ENCODE results near the gene PLCL1. TPM values are rescaled to one million over a fixed set of nuclear protein-coding genes. Genes with fewer than 3 reads are reported as not detected.

Gene PLCL1
- polyA plus RNA-seq, 3 donors, result 0.69 to 1.4 (median 0.79) TPM

DNA sequence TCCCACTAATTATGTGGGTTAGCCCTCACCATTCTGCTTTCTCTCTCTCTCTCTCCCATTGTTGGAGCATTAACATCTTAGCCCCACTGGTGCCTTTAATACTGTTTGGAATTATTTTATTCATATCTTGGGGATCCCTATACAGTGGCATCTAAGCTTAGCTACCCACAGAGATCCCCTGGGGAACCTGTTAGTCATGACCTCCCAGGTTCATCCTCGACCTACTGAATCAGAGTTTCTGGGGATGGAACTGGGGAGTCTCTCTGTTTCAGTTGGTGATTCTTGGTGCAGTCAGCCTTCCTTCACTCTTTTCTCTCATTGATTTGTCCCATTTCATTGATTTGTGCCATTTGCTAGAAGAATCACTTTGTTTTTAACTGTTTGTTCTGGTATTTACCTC, 137.3 kb downstream of the PLCL1 start:
- Mint-ChIP-seq H3K4me3 (no peak overlapping the region), H3K27ac (no peak overlapping the region), H3K9me3 (peaks cover 0 to 1% (median 0%) of the 10 kb centered on the region in 7 donors), H3K4me1 (no peaks in the 10 kb centered on the region), H3K27me3 (ENCODE audit: low read depth in 3 of 3) (peaks cover 0 to 3% (median 2%) of the 10 kb centered on the region in 3 donors), H3K36me3 (no peaks in the 10 kb centered on the region)
- no CpG with 5 or more reads among the region's 1 CpG for WGBS (ENCODE audit: insufficient coverage)
- Histone ChIP-seq H3K27me3 (ENCODE audit: control insufficient read depth in 2 of 2, insufficient read depth in 2 of 2, low read length in 2 of 2) (peaks cover 0 to 2% of the 10 kb centered on the region in 2 donors), H3K4me3 (replicated peaks in 1 of 3; ENCODE audit: low read depth in 2 of 3, low read length in 3 of 3) (no peak overlapping the region), H4K20me1 (ENCODE audit: insufficient read depth, low read length) (no peaks in the 10 kb centered on the region), H3K79me2 (ENCODE audit: insufficient read depth, low read length) (no peaks in the 10 kb centered on the region), H3K9ac (ENCODE audit: insufficient read depth, low read length, poor library complexity, severe bottlenecking) (no peak overlapping the region), H3K27ac (ENCODE audit: low read depth in 1 of 2, low read length in 2 of 2) (no peak overlapping the region), H3K9me3 (replicated peaks in 1 of 2; ENCODE audit: control insufficient read depth in 1 of 2, insufficient read depth in 1 of 2, low read length in 2 of 2) (no peaks in the 10 kb centered on the region), H3K4me1 (ENCODE audit: control insufficient read depth in 1 of 2, insufficient read depth in 2 of 2, low read length in 2 of 2) (no peaks in the 10 kb centered on the region), H2AFZ (ENCODE audit: insufficient read depth, low read depth, low read length, poor library complexity, severe bottlenecking) (no peak overlapping the region), H3K36me3 (replicated peaks in 1 of 2; ENCODE audit: control insufficient read depth in 1 of 2, insufficient read depth in 2 of 2, low read length in 2 of 2) (no peaks in the 10 kb centered on the region), H3K4me2 (replicated peaks; ENCODE audit: extremely low read depth, low read length, poor library complexity, severe bottlenecking) (no peak overlapping the region)
- intact Hi-C loops (cut with micrococcal nuclease), result no loop called here
- no peak for TF ChIP-seq CTCF (IDR thresholded peaks at IDR 0.05)
- DNase-seq, result no peak

DNA sequence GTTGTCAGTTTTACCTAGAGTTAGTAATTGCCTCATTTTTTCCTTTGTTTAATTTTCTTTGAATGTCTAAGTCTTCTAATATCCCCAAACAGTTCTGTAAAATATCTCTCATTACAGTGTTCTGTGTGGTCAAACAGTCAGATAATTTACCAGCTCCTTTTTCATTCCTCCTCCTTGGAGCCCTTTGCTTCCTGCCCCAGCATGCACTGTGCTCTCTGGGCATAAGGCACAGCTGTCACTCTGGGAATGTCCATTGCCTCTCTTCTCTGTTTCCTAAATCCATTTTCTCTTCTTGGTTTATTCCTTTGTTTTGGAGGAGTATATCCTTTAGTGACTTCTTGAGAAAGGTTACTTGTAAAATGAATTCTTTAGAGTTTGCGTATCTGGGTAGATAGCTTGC, 139.3 kb downstream of the PLCL1 start:
- no peaks in the 10 kb centered on the region for H3K4me1 ChIP-seq (ENCODE audit: control insufficient read depth in 1 of 2, insufficient read depth in 2 of 2, low read length in 2 of 2)
- H3K27ac Mint-ChIP-seq, result no peak overlapping the region
- WGBS (ENCODE audit: insufficient coverage), result no CpG with 5 or more reads among the region's 1 CpG
- peaks cover 0 to 2% of the 10 kb centered on the region in 2 donors for H3K27me3 ChIP-seq (ENCODE audit: control insufficient read depth in 2 of 2, insufficient read depth in 2 of 2, low read length in 2 of 2)
- H3K4me1 Mint-ChIP-seq, result no peaks in the 10 kb centered on the region
- no peak overlapping the region for H3K27ac ChIP-seq (ENCODE audit: low read depth in 1 of 2, low read length in 2 of 2)
- no peak for DNase-seq
- no peak overlapping the region for H3K9ac ChIP-seq (ENCODE audit: insufficient read depth, low read length, poor library complexity, severe bottlenecking)
- H3K4me3 ChIP-seq (replicated peaks in 1 of 3; ENCODE audit: low read depth in 2 of 3, low read length in 3 of 3), result no peak overlapping the region
- H3K27me3 Mint-ChIP-seq (ENCODE audit: low read depth in 3 of 3), result peaks cover 4 to 8% (median 5%) of the 10 kb centered on the region in 3 donors
- no peaks in the 10 kb centered on the region for H3K36me3 ChIP-seq (replicated peaks in 1 of 2; ENCODE audit: control insufficient read depth in 1 of 2, insufficient read depth in 2 of 2, low read length in 2 of 2)
- no peaks in the 10 kb centered on the region for H4K20me1 ChIP-seq (ENCODE audit: insufficient read depth, low read length)
- no peak for TF ChIP-seq CTCF (IDR thresholded peaks at IDR 0.05)
- no peaks in the 10 kb centered on the region for H3K9me3 ChIP-seq (replicated peaks in 1 of 2; ENCODE audit: control insufficient read depth in 1 of 2, insufficient read depth in 1 of 2, low read length in 2 of 2)
- no peaks in the 10 kb centered on the region for H3K79me2 ChIP-seq (ENCODE audit: insufficient read depth, low read length)
- no peak overlapping the region for H3K4me2 ChIP-seq (replicated peaks; ENCODE audit: extremely low read depth, low read length, poor library complexity, severe bottlenecking)
- intact Hi-C loops (cut with micrococcal nuclease), result no loop called here
- H3K9me3 Mint-ChIP-seq, result peaks cover 0 to 1% (median 0%) of the 10 kb centered on the region in 7 donors
- no peaks in the 10 kb centered on the region for H3K36me3 Mint-ChIP-seq
- no peak overlapping the region for H3K4me3 Mint-ChIP-seq
- no peak overlapping the region for H2AFZ ChIP-seq (ENCODE audit: insufficient read depth, low read depth, low read length, poor library complexity, severe bottlenecking)

Data from CD14-positive monocyte (primary cell).